ENCODE measurements around the gene MRPL22. TPM values are rescaled to one million over a fixed set of nuclear protein-coding genes. Genes with fewer than 3 reads are reported as not detected.

MRPL22 gene
- total and polyA plus RNA-seq, 2 of the 13 experiments (the other 11 are each of a cell fraction or from before 2014, with no cell fraction given): 66.8 to 84.8 TPM

GRCh38 chr5:154945695-154946301, 4.9 kb downstream of the MRPL22 start:
- in situ Hi-C loops (cut with HindIII; ENCODE audit: extremely low pct_ligation_motif_present, low pct_unique_long_range_greater_than_20kb) (no loop called here), intact Hi-C loops (cut with micrococcal nuclease; ENCODE audit: unreplicated experiment) (loop anchor here (1.0 kb wide), 1 partner anchor 83 kb away; no protein-coding TSS in a partner anchor)
- Histone ChIP-seq H2AFZ (ENCODE audit: low read length) (no peak overlapping the region), H3K79me2 (ENCODE audit: insufficient read depth, low read length) (peaks cover 84% of the 10 kb centered on the region), H3K4me2 (ENCODE audit: low read depth, low read length) (no peak overlapping the region), H3K27ac (ENCODE audit: extremely low read length, insufficient read depth, low read length) (no peak overlapping the region), H3K36me3 (replicated peaks in 1 of 2; ENCODE audit: control insufficient read depth in 1 of 2, insufficient read depth in 2 of 2, low read length in 2 of 2) (peaks cover 0 to 3% of the 10 kb centered on the region in 2 experiments; a peak in 4 of 5 replicates), H3K9me3 (ENCODE audit: low read length) (no peaks in the 10 kb centered on the region), H3K27me3 (ENCODE audit: control insufficient read depth in 1 of 2, insufficient read depth in 2 of 2, low read length in 2 of 2) (no peaks in the 10 kb centered on the region; a peak in 1 of 5 replicates), H3K4me3 (replicated peaks in 1 of 3; ENCODE audit: insufficient read depth in 1 of 3, low read depth in 2 of 3, low read length in 3 of 3) (no peak overlapping the region), H3K4me1 (ENCODE audit: insufficient read depth, low read length) (peaks cover 47% of the 10 kb centered on the region), H4K20me1 (ENCODE audit: insufficient read depth, low read length) (no peaks in the 10 kb centered on the region; the same call in 1 of the 2 replicates), H3K9ac (ENCODE audit: insufficient read depth, low read depth, low read length) (no peak overlapping the region)
- FAIRE-seq: no peak
- ATAC-seq: no peak
- ChIA-PET POLR2A (no interaction called here), CTCF (ENCODE audit: low intra/inter-chr PET ratio, low total read pairs) (interaction anchor here (2.0 to 2.2 kb wide), 2 partner anchors 59 to 82 kb away, joined by 6 to 7 read pairs; no protein-coding TSS in a partner anchor)
- no peak for DNase-seq (ENCODE audit: low spot score)
- no TSS peak for BruUV-seq (replicated peaks)
- TF ChIP-seq ARID3A (IDR thresholded peaks at IDR 0.05; ENCODE audit: low read depth, low read length): peak; percentile 91
- no peak for TF ChIP-seq MYC (CRISPR knock-in tag; IDR thresholded peaks at IDR 0.05; ENCODE audit: borderline replicate concordance)
- TF ChIP-seq HNRNPH1 (optimal IDR thresholded peaks at IDR 0.05; ENCODE audit: low read depth, low read length): no peak
- TF ChIP-seq MIER2 (CRISPR knock-in tag; IDR thresholded peaks at IDR 0.05): no peak
- TF ChIP-seq, protein P1, sequence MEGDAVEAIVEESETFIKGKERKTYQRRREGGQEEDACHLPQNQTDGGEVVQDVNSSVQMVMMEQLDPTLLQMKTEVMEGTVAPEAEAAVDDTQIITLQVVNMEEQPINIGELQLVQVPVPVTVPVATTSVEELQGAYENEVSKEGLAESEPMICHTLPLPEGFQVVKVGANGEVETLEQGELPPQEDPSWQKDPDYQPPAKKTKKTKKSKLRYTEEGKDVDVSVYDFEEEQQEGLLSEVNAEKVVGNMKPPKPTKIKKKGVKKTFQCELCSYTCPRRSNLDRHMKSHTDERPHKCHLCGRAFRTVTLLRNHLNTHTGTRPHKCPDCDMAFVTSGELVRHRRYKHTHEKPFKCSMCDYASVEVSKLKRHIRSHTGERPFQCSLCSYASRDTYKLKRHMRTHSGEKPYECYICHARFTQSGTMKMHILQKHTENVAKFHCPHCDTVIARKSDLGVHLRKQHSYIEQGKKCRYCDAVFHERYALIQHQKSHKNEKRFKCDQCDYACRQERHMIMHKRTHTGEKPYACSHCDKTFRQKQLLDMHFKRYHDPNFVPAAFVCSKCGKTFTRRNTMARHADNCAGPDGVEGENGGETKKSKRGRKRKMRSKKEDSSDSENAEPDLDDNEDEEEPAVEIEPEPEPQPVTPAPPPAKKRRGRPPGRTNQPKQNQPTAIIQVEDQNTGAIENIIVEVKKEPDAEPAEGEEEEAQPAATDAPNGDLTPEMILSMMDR (CRISPR knock-in tag; IDR thresholded peaks at IDR 0.05): peak; percentile 27; the same call in 1 of the 2 replicates
- TF ChIP-seq STAG1 (CRISPR knock-in tag; IDR thresholded peaks at IDR 0.05): 0 out of 2 replicates have a peak, but pooled peaks have one; percentile 6
- WGBS (ENCODE audit: low lambda C conversion rate): 88% methylated on average over 2 of the region's 2 CpGs
